Measurements from ENCODE around the gene HERPUD1. TPM values are rescaled to one million over a fixed set of nuclear protein-coding genes. Genes with fewer than 3 reads are reported as not detected.

Gene HERPUD1
- total RNA-seq, 1 experiment from 2014 or later, result 99.4 TPM

DNA sequence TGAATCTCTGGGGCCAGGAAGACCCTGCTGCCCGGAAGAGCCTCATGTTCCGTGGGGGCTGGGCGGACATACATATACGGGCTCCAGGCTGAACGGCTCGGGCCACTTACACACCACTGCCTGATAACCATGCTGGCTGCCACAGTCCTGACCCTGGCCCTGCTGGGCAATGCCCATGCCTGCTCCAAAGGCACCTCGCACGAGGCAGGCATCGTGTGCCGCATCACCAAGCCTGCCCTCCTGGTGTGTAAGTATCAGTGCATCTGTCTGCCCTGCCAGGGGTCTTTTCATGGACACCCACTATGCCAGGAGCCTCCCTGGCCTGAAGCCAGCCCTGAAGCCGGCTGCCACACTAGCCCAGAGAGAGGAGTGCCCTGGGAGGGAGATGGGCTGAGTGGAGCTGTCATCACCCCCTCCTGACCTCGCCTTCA lies 29.9 kb downstream of the HERPUD1 start, which contains the start of gene CETP:
Gene CETP (plus strand): TSS at position 100 of the 431 bp plus-strand sequence. CDS start 30 bp downstream, at position 130.
- CTCF ChIA-PET, result no interaction called here
- TF ChIP-seq EZH2 (IDR thresholded peaks at IDR 0.05; ENCODE audit: borderline replicate concordance, low read depth, low read length, poor library complexity, severe bottlenecking) (no peak), CTCF (conservative IDR thresholded peaks at IDR 0.05; ENCODE audit: low read depth, low read length) (no peak)
- no TSS peak for BruUV-seq (replicated peaks)
- Histone ChIP-seq H3K27ac (ENCODE audit: low read depth, low read length, poor library complexity, severe bottlenecking) (no peak within 1 kb of the TSS), H3K9me3 (ENCODE audit: low read depth, low read length, poor library complexity, severe bottlenecking) (no peaks in the 10 kb centered on the region), H3K4me3 (ENCODE audit: low read depth, low read length, poor library complexity, severe bottlenecking) (no peak within 1 kb of the TSS), H3K4me1 (ENCODE audit: insufficient read depth, low read length, poor library complexity, severe bottlenecking) (peaks cover 4% of the 10 kb centered on the region), H3K36me3 (ENCODE audit: insufficient read depth, low read length, poor library complexity, severe bottlenecking) (no peaks in the 10 kb centered on the region), H3K27me3 (replicated peaks; ENCODE audit: insufficient read depth, low read depth, low read length, poor library complexity) (no peaks in the 10 kb centered on the region)
- DNase-seq (ENCODE audit: low spot score), result no peak
- intact Hi-C loops (cut with micrococcal nuclease; ENCODE audit: unreplicated experiment), result loop anchor here (5.0 kb wide), 1 partner anchor 105 kb away; no protein-coding TSS in a partner anchor
- POLR2A ChIA-PET (ENCODE audit: low non-redundant PET), result no interaction called here

GRCh38 chr16:56964243-56965148 lies 32.6 kb downstream of the HERPUD1 start:
- no peak overlapping the region for H3K4me3 ChIP-seq (ENCODE audit: low read depth, low read length, poor library complexity, severe bottlenecking)
- no peaks in the 10 kb centered on the region for H3K9me3 ChIP-seq (ENCODE audit: low read depth, low read length, poor library complexity, severe bottlenecking)
- peaks cover 4% of the 10 kb centered on the region for H3K4me1 ChIP-seq (ENCODE audit: insufficient read depth, low read length, poor library complexity, severe bottlenecking)
- TF ChIP-seq EZH2 (IDR thresholded peaks at IDR 0.05; ENCODE audit: borderline replicate concordance, low read depth, low read length, poor library complexity, severe bottlenecking) (no peak), CTCF (conservative IDR thresholded peaks at IDR 0.05; ENCODE audit: low read depth, low read length) (peak; percentile 99)
- no TSS peak for BruUV-seq (replicated peaks)
- H3K36me3 ChIP-seq (ENCODE audit: insufficient read depth, low read length, poor library complexity, severe bottlenecking), result no peaks in the 10 kb centered on the region
- ChIA-PET POLR2A (ENCODE audit: low non-redundant PET) (no interaction called here), CTCF (interaction anchor here (0.6 to 1.0 kb wide), 3 partner anchors 9 to 128 kb away, joined by 3 to 5 read pairs (median 3); partner anchors contain the start of gene CPNE2)
- no peak overlapping the region for H3K27ac ChIP-seq (ENCODE audit: low read depth, low read length, poor library complexity, severe bottlenecking)
- DNase-seq (ENCODE audit: low spot score), result peak; percentile 92
- intact Hi-C loops (cut with micrococcal nuclease; ENCODE audit: unreplicated experiment), result loop anchor here (1.0 to 5.0 kb wide), 2 partner anchors 103 to 204 kb away; no protein-coding TSS in a partner anchor
- no peaks in the 10 kb centered on the region for H3K27me3 ChIP-seq (replicated peaks; ENCODE audit: insufficient read depth, low read depth, low read length, poor library complexity)

- H3K27ac ChIP-seq (ENCODE audit: low read depth, low read length, poor library complexity, severe bottlenecking), result no peak overlapping the region
- no peak overlapping the region for H3K4me3 ChIP-seq (ENCODE audit: low read depth, low read length, poor library complexity, severe bottlenecking)
- H3K4me1 ChIP-seq (ENCODE audit: insufficient read depth, low read length, poor library complexity, severe bottlenecking), result peaks cover 4% of the 10 kb centered on the region
- no peaks in the 10 kb centered on the region for H3K27me3 ChIP-seq (replicated peaks; ENCODE audit: insufficient read depth, low read depth, low read length, poor library complexity)
- no peaks in the 10 kb centered on the region for H3K36me3 ChIP-seq (ENCODE audit: insufficient read depth, low read length, poor library complexity, severe bottlenecking)
- CTCF ChIA-PET, result no interaction called here
- TF ChIP-seq EZH2 (IDR thresholded peaks at IDR 0.05; ENCODE audit: borderline replicate concordance, low read depth, low read length, poor library complexity, severe bottlenecking) (no peak), CTCF (conservative IDR thresholded peaks at IDR 0.05; ENCODE audit: low read depth, low read length) (no peak)
- no peaks in the 10 kb centered on the region for H3K9me3 ChIP-seq (ENCODE audit: low read depth, low read length, poor library complexity, severe bottlenecking)
- DNase-seq (ENCODE audit: low spot score), result no peak
- intact Hi-C loops (cut with micrococcal nuclease; ENCODE audit: unreplicated experiment), result no loop called here
- no TSS peak for BruUV-seq (replicated peaks)
- POLR2A ChIA-PET (ENCODE audit: low non-redundant PET), result no interaction called here
These were observed 33.5 kb downstream of the HERPUD1 start for GRCh38 chr16:56965149-56966092.
